K562 (cell line): ENCODE results near the gene PTPN7. TPM values are rescaled to one million over a fixed set of nuclear protein-coding genes. Genes with fewer than 3 reads are reported as not detected.

Experiments
- EGR1 ChIP-seq: fragments of 450-650 bp; conservative IDR thresholded peaks from 2 replicates; pipeline ENCODE4 v1.6.1; 2017; ENCODE audit warnings: mild to moderate bottlenecking
- EP300 ChIP-seq: IDR thresholded peaks from 2 replicates; pipeline ENCODE4 v1.6.1; 2012; ENCODE audit warnings: low read length, improper control_type of control experiment
- ESRRB ChIP-seq: fragments of 250-450 bp; sonication (Bioruptor Pico); IDR thresholded peaks from 2 replicates; pipeline ENCODE4 v1.5.0; 2020; ENCODE audit warnings: mild to moderate bottlenecking, moderate library complexity, borderline replicate concordance
- ETV1 ChIP-seq: fragments of 450-650 bp; conservative IDR thresholded peaks from 2 replicates; pipeline ENCODE4 v1.6.1; 2016; ENCODE audit warnings: missing genetic modification characterization, control low read depth, low read depth, missing compliant biosample characterization
- FOSL1 ChIP-seq: fragments of 200-800 bp; sonication (Bioruptor generic); conservative IDR thresholded peaks from 2 replicates; pipeline ENCODE4 v1.6.1; 2016; ENCODE audit warnings: missing genetic modification characterization, missing compliant biosample characterization
- L3MBTL2 ChIP-seq: fragments of 450-650 bp; IDR thresholded peaks from 2 replicates; pipeline ENCODE4 v1.6.1; 2016; ENCODE audit warnings: mild to moderate bottlenecking, moderate library complexity
- NR2C2 ChIP-seq, 2 experiments: fragments of 200-800 bp in 1 of 2; sonication (Bioruptor generic) in 1 of 2; sonication (generic) in 1 of 2; formaldehyde crosslinking in 1 of 2; IDR thresholded peaks; 2 replicates each; pipeline versions ENCODE4 v1.6.1 to v1.8.0; 2016 to 2022; ENCODE audit warnings: mild to moderate bottlenecking in 1 of 2, missing compliant biosample characterization in 1 of 2, missing genetic modification characterization in 1 of 2, missing genetic modification reagents in 1 of 2
- OTX1 ChIP-seq: fragments of 450-650 bp; formaldehyde crosslinking; IDR thresholded peaks from 2 replicates; pipeline ENCODE4 v1.4.0; 2022; ENCODE audit warnings: mild to moderate bottlenecking
- ZNF197 ChIP-seq: fragments of 200-800 bp; sonication (Bioruptor generic); IDR thresholded peaks from 2 replicates; pipeline ENCODE4 v1.6.1; 2016; ENCODE audit warnings: low read depth, missing genetic modification characterization, missing compliant biosample characterization
- polyA plus RNA-seq, 8 experiments: library from polyadenylated mRNA; depleted of rRNA in 4 of 8; stranded (reverse) in 5 of 8; unstranded in 3 of 8; fragments of >200 nt; fragmentation: Nextera tagmentation in 2 of 8; fragmentation: Illumina TruSeq in 1 of 8; extraction: Ambion mirVana in 2 of 8; extraction: Trizol in 1 of 8; gene quantifications; 2 replicates each; pipeline versions ENCODE4 v1.2.1 to v1.2.3, GENCODE V29; 2011 to 2014; ENCODE audit warnings: inconsistent platforms in 1 of 8, missing spikeins in 1 of 8
- total RNA-seq, 7 experiments: library from RNA; depleted of rRNA in 6 of 7; stranded (reverse); fragments of >200 nt in 6 of 7; fragmentation: Illumina TruSeq in 2 of 7; extraction: Trizol in 2 of 7; gene quantifications; 2 replicates each; pipeline versions ENCODE4 v1.2.1 to v1.2.3, GENCODE V29; 2011 to 2021; ENCODE audit warnings: low replicate concordance in 1 of 7
- TF ChIP-seq, protein P1 (sequence below): fragments of 250-450 bp; sonication (Bioruptor Pico); IDR thresholded peaks from 2 replicates; pipeline ENCODE4 v1.5.0; 2021
- TF ChIP-seq, protein P2 (sequence below): fragments of 200-800 bp; sonication (Bioruptor generic); IDR thresholded peaks from 2 replicates; pipeline ENCODE4 v1.6.1; 2017; ENCODE audit warnings: missing genetic modification characterization, missing compliant biosample characterization
- TF ChIP-seq, protein P3 (sequence below), 2 experiments: fragments of 450-650 bp; formaldehyde crosslinking in 1 of 2; IDR thresholded peaks; 2 replicates each; pipeline versions ENCODE4 v1.4.0 to v1.6.1; 2014 to 2020; ENCODE audit warnings: mild to moderate bottlenecking in 2 of 2, borderline replicate concordance in 1 of 2, low read depth in 1 of 2
- TF ChIP-seq, protein P4 (sequence below): fragments of 250-450 bp; sonication (Bioruptor Pico); IDR thresholded peaks from 2 replicates; pipeline ENCODE4 v1.5.0; 2022; ENCODE audit warnings: mild to moderate bottlenecking

PTPN7 gene
- total and polyA plus RNA-seq, 9 of the 15 experiments (the other 6 are each of a cell fraction or from before 2014, with no cell fraction given), result 18.7 to 144 (median 120) TPM

DNA sequence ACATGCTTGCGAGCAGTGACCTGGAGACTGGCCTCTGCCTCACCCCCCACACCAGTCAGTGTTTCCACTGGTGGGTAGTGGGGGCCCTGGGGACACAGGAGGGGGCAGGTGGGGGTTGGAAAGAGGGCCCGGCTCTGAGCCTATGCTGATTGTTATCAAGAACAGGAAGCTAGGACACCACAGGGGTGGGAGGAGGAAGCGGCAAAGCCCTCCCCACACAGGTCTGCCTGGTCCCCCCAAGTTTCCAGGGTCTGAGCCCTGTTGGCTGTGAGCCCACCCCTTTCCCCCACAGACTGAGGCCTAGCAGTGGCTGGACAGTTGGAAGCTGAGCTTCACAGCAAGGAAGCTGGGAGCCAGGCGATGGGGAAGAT lies 1.6 kb upstream of the PTPN7 start (continued):
- TF ChIP-seq, protein P1, sequence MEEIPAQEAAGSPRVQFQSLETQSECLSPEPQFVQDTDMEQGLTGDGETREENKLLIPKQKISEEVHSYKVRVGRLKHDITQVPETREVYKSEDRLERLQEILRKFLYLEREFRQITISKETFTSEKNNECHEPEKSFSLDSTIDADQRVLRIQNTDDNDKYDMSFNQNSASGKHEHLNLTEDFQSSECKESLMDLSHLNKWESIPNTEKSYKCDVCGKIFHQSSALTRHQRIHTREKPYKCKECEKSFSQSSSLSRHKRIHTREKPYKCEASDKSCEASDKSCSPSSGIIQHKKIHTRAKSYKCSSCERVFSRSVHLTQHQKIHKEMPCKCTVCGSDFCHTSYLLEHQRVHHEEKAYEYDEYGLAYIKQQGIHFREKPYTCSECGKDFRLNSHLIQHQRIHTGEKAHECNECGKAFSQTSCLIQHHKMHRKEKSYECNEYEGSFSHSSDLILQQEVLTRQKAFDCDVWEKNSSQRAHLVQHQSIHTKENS, result 0 out of 2 replicates have a peak, but pooled peaks have one; percentile 68
- TF ChIP-seq EGR1 (peak; percentile 34; the same call in 1 of the 2 replicates), ETV1 (tag) (peak; percentile 84), EP300 (peak; percentile 51), FOSL1 (tag) (peak; percentile 87), ZNF197 (CRISPR knock-in tag) (peak; percentile 44; the same call in 1 of the 2 replicates), NR2C2 (CRISPR knock-in tag; IDR thresholded peaks at IDR 0.05) (no peak), NR2C2 (tag; IDR thresholded peaks at IDR 0.05) (no peak; the same call in 1 of the 2 replicates), ESRRB (CRISPR knock-in tag) (0 out of 2 replicates have a peak, but pooled peaks have one; percentile 29), L3MBTL2 (no peak), OTX1 (CRISPR knock-in tag) (no peak)
- TF ChIP-seq, protein P2, sequence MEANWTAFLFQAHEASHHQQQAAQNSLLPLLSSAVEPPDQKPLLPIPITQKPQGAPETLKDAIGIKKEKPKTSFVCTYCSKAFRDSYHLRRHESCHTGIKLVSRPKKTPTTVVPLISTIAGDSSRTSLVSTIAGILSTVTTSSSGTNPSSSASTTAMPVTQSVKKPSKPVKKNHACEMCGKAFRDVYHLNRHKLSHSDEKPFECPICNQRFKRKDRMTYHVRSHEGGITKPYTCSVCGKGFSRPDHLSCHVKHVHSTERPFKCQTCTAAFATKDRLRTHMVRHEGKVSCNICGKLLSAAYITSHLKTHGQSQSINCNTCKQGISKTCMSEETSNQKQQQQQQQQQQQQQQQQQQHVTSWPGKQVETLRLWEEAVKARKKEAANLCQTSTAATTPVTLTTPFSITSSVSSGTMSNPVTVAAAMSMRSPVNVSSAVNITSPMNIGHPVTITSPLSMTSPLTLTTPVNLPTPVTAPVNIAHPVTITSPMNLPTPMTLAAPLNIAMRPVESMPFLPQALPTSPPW (CRISPR knock-in tag), result peak; percentile 94
- TF ChIP-seq, protein P3, sequence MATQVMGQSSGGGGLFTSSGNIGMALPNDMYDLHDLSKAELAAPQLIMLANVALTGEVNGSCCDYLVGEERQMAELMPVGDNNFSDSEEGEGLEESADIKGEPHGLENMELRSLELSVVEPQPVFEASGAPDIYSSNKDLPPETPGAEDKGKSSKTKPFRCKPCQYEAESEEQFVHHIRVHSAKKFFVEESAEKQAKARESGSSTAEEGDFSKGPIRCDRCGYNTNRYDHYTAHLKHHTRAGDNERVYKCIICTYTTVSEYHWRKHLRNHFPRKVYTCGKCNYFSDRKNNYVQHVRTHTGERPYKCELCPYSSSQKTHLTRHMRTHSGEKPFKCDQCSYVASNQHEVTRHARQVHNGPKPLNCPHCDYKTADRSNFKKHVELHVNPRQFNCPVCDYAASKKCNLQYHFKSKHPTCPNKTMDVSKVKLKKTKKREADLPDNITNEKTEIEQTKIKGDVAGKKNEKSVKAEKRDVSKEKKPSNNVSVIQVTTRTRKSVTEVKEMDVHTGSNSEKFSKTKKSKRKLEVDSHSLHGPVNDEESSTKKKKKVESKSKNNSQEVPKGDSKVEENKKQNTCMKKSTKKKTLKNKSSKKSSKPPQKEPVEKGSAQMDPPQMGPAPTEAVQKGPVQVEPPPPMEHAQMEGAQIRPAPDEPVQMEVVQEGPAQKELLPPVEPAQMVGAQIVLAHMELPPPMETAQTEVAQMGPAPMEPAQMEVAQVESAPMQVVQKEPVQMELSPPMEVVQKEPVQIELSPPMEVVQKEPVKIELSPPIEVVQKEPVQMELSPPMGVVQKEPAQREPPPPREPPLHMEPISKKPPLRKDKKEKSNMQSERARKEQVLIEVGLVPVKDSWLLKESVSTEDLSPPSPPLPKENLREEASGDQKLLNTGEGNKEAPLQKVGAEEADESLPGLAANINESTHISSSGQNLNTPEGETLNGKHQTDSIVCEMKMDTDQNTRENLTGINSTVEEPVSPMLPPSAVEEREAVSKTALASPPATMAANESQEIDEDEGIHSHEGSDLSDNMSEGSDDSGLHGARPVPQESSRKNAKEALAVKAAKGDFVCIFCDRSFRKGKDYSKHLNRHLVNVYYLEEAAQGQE (IDR thresholded peaks at IDR 0.05; ENCODE audit: borderline replicate concordance), result no peak
- TF ChIP-seq, protein P3 (CRISPR knock-in tag; IDR thresholded peaks at IDR 0.05; ENCODE audit: low read depth), result no peak
- TF ChIP-seq, protein P4, sequence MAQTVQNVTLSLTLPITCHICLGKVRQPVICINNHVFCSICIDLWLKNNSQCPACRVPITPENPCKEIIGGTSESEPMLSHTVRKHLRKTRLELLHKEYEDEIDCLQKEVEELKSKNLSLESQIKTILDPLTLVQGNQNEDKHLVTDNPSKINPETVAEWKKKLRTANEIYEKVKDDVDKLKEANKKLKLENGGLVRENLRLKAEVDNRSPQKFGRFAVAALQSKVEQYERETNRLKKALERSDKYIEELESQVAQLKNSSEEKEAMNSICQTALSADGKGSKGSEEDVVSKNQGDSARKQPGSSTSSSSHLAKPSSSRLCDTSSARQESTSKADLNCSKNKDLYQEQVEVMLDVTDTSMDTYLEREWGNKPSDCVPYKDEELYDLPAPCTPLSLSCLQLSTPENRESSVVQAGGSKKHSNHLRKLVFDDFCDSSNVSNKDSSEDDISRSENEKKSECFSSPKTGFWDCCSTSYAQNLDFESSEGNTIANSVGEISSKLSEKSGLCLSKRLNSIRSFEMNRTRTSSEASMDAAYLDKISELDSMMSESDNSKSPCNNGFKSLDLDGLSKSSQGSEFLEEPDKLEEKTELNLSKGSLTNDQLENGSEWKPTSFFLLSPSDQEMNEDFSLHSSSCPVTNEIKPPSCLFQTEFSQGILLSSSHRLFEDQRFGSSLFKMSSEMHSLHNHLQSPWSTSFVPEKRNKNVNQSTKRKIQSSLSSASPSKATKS, result no peak
